CD14-positive monocyte (primary cell): ENCODE measurements around the gene EEA1. TPM values are rescaled to one million over a fixed set of nuclear protein-coding genes. Genes with fewer than 3 reads are reported as not detected.
A peak's percentile ranks its signal among the peaks of the same experiment; 100 is the strongest.

Experiments used
- DNase-seq, 3 donors: peaks; one replicate each; pipeline ENCODE4 v3.0.0-alpha.2; 2011 to 2022
- H2AFZ ChIP-seq: 2 replicates; pipeline ENCODE4 v1.6.0; 2012; ENCODE audit warnings: mild to moderate bottlenecking, low read depth, low read length, inconsistent platforms; ENCODE audit not compliant: insufficient read depth, poor library complexity, severe bottlenecking
- H3K27ac ChIP-seq, 2 donors: 1 replicate in 1 of 2; 2 replicates in 1 of 2; pipeline ENCODE4 v1.5.1; 2012 to 2013; ENCODE audit warnings: low read length in 2 of 2, control low read depth in 1 of 2, inconsistent platforms in 1 of 2, low read depth in 1 of 2, mild to moderate bottlenecking in 1 of 2
- H3K27me3 ChIP-seq, 2 donors: one replicate each; pipeline versions ENCODE4 v1.6.0 to v1.6.1; 2011 to 2013; ENCODE audit warnings: low read length in 2 of 2; ENCODE audit not compliant: control insufficient read depth in 2 of 2, insufficient read depth in 2 of 2
- H3K36me3 ChIP-seq, 2 donors: replicated peaks in 1 of 2; 1 replicate in 1 of 2; 2 replicates in 1 of 2; pipeline versions ENCODE4 v1.5.1 to v1.6.1; 2012 to 2013; ENCODE audit warnings: low read length in 2 of 2, control low read depth in 1 of 2, inconsistent platforms in 1 of 2, mild to moderate bottlenecking in 1 of 2; ENCODE audit not compliant: insufficient read depth in 2 of 2, control insufficient read depth in 1 of 2
- H3K4me1 ChIP-seq, 2 donors: 1 replicate in 1 of 2; 2 replicates in 1 of 2; pipeline versions ENCODE4 v1.5.1 to v1.6.1; 2012 to 2013; ENCODE audit warnings: low read length in 2 of 2, control low read depth in 1 of 2, inconsistent platforms in 1 of 2, mild to moderate bottlenecking in 1 of 2, moderate library complexity in 1 of 2; ENCODE audit not compliant: insufficient read depth in 2 of 2, control insufficient read depth in 1 of 2
- H3K4me2 ChIP-seq: replicated peaks from 2 replicates; pipeline ENCODE3; 2012; ENCODE audit warnings: low read length, moderate library complexity, mild to moderate bottlenecking; ENCODE audit not compliant: poor library complexity, severe bottlenecking; ENCODE audit errors: extremely low read depth
- H3K4me3 ChIP-seq, 3 experiments: fragments of 200-600 bp in 1 of 3; sonication (generic) in 1 of 3; replicated peaks in 1 of 3; 1 replicate in 2 of 3; 2 replicates in 1 of 3; pipeline ENCODE4 v1.5.1; 2011 to 2013; ENCODE audit warnings: low read length in 3 of 3, mild to moderate bottlenecking in 3 of 3, control low read depth in 2 of 3, low read depth in 2 of 3, inconsistent platforms in 1 of 3, moderate library complexity in 1 of 3
- H3K79me2 ChIP-seq: 2 replicates; pipeline ENCODE4 v1.6.0; 2012; ENCODE audit warnings: mild to moderate bottlenecking, control low read depth, inconsistent platforms, low read length, moderate library complexity; ENCODE audit not compliant: insufficient read depth
- H3K9ac ChIP-seq: 2 replicates; pipeline ENCODE4 v1.6.0; 2017; ENCODE audit warnings: low read length, mild to moderate bottlenecking; ENCODE audit not compliant: insufficient read depth, poor library complexity, severe bottlenecking
- H3K9me3 ChIP-seq, 2 donors: replicated peaks in 1 of 2; 1 replicate in 1 of 2; 2 replicates in 1 of 2; pipeline versions ENCODE4 v1.5.1 to v1.6.1; 2012 to 2013; ENCODE audit warnings: low read length in 2 of 2, control low read depth in 1 of 2; ENCODE audit not compliant: control insufficient read depth in 1 of 2, insufficient read depth in 1 of 2
- H4K20me1 ChIP-seq: 2 replicates; pipeline ENCODE4 v1.6.0; 2012; ENCODE audit warnings: mild to moderate bottlenecking, low read length, control low read depth, moderate library complexity; ENCODE audit not compliant: insufficient read depth
- H3K27ac Mint-ChIP-seq, 7 donors: one replicate each; pipeline ENCODE4 v1.8.0; 2020; ENCODE audit warnings: mild to moderate bottlenecking in 7 of 7, mixed read lengths in 7 of 7, moderate library complexity in 6 of 7, inconsistent platforms in 2 of 7
- H3K27me3 Mint-ChIP-seq, 3 donors: one replicate each; pipeline ENCODE4 v1.8.0; 2021 to 2022; ENCODE audit warnings: low read depth in 3 of 3, mild to moderate bottlenecking in 3 of 3, mixed read lengths in 3 of 3, moderate library complexity in 3 of 3, inconsistent platforms in 1 of 3
- H3K36me3 Mint-ChIP-seq, 2 donors: one replicate each; pipeline ENCODE4 v1.8.0; 2020; ENCODE audit warnings: mixed read lengths in 2 of 2, inconsistent platforms in 1 of 2, mild to moderate bottlenecking in 1 of 2
- H3K4me1 Mint-ChIP-seq: one replicate; pipeline ENCODE4 v1.8.0; 2020; ENCODE audit warnings: mild to moderate bottlenecking, mixed read lengths
- H3K4me3 Mint-ChIP-seq, 2 donors: one replicate each; pipeline ENCODE4 v1.8.0; 2020; ENCODE audit warnings: mild to moderate bottlenecking in 2 of 2, mixed read lengths in 2 of 2, moderate library complexity in 1 of 2
- H3K9me3 Mint-ChIP-seq, 7 donors: one replicate each; pipeline ENCODE4 v1.8.0; 2020 to 2022; ENCODE audit warnings: mixed read lengths in 7 of 7, mild to moderate bottlenecking in 6 of 7, moderate library complexity in 6 of 7, inconsistent platforms in 2 of 7
- CTCF ChIP-seq: fragments of 200-600 bp; IDR thresholded peaks from one replicate; pipeline ENCODE4 v1.8.0; 2022; ENCODE audit warnings: antibody characterized with exemption, mild to moderate bottlenecking
- WGBS: methylation state at CpG from one replicate; pipeline ENCODE4 v1.1.5; 2013; ENCODE audit warnings: missing lambda C conversion rate; ENCODE audit not compliant: insufficient coverage; 5-methylcytosine and 5-hydroxymethylcytosine counted together
- intact Hi-C, 2 donors: fragments of 100-400 bp; cut with micrococcal nuclease; formaldehyde crosslinking; loops; one replicate each; pipeline versions ENCODE4 v1.15.0 to v1.15.1; 2023
- polyA plus RNA-seq, 3 donors: library from polyadenylated mRNA; depleted of rRNA in 1 of 3; unstranded in 2 of 3; stranded (reverse) in 1 of 3; fragments of 300-500 nt in 2 of 3; fragments of >200 nt in 1 of 3; fragmentation: Illumina TruSeq in 2 of 3; gene quantifications; 1 replicate in 2 of 3; 2 replicates in 1 of 3; pipeline ENCODE4 v1.2.3, GENCODE V29; 2012 to 2021

The EEA1 gene
- polyA plus RNA-seq, 3 donors: 3.0 to 10.7 (median 3.6) TPM

GRCh38 chr12:92942905-92943304 is 13.8 kb upstream of the EEA1 start:
- no peak overlapping the region for H3K4me3 ChIP-seq
- peak overlapping the region in 1 of 7 donors; percentile 12 for H3K27ac Mint-ChIP-seq
- WGBS: no CpG with 5 or more reads among the region's 1 CpG
- intact Hi-C loops: no loop called here
- no peak overlapping the region for H3K27ac ChIP-seq
- H3K36me3 ChIP-seq: no peaks in the 10 kb centered on the region
- H3K4me1 Mint-ChIP-seq: peaks cover 5% of the 10 kb centered on the region
- peaks cover 0 to 8% of the 10 kb centered on the region in 2 donors for H3K4me1 ChIP-seq
- no peak overlapping the region for H3K9ac ChIP-seq
- H2AFZ ChIP-seq: no peak overlapping the region
- H3K27me3 ChIP-seq: no peaks in the 10 kb centered on the region
- H3K9me3 Mint-ChIP-seq: peaks cover 3 to 15% (median 11%) of the 10 kb centered on the region in 7 donors
- no peak for TF ChIP-seq CTCF
- no peaks in the 10 kb centered on the region for H4K20me1 ChIP-seq
- H3K27me3 Mint-ChIP-seq: peaks cover 0 to 3% (median 0%) of the 10 kb centered on the region in 3 donors
- H3K9me3 ChIP-seq: peaks cover 0 to 4% of the 10 kb centered on the region in 2 donors
- no peaks in the 10 kb centered on the region for H3K36me3 Mint-ChIP-seq
- no peak overlapping the region for H3K4me3 Mint-ChIP-seq
- no peak overlapping the region for H3K4me2 ChIP-seq
- H3K79me2 ChIP-seq: no peaks in the 10 kb centered on the region
- DNase-seq: no peak

GRCh38 chr12:92939116-92939515 is 10.0 kb upstream of the EEA1 start:
- intact Hi-C loops: loop anchor here in 1 of 2 donors (10.0 kb wide), 1 partner anchor 104 kb away; no protein-coding TSS in a partner anchor
- peaks cover 0 to 4% of the 10 kb centered on the region in 2 donors for H3K9me3 ChIP-seq

More at GRCh38 chr12:92939116-92939515, 10.0 kb upstream of the EEA1 start:
- no peak for TF ChIP-seq CTCF
- Histone ChIP-seq H3K27ac (no peak overlapping the region), H3K4me1 (peaks cover 0 to 8% of the 10 kb centered on the region in 2 donors), H3K79me2 (no peaks in the 10 kb centered on the region), H3K9ac (no peak overlapping the region), H3K4me2 (no peak overlapping the region), H3K36me3 (no peaks in the 10 kb centered on the region), H3K4me3 (no peak overlapping the region), H3K27me3 (no peaks in the 10 kb centered on the region), H2AFZ (no peak overlapping the region), H4K20me1 (no peaks in the 10 kb centered on the region)
- no peak for DNase-seq
- peaks cover 0 to 2% (median 0%) of the 10 kb centered on the region in 3 donors for H3K27me3 Mint-ChIP-seq
- H3K9me3 Mint-ChIP-seq: peaks cover 3 to 14% (median 11%) of the 10 kb centered on the region in 7 donors
- no CpG with 5 or more reads among the region's 1 CpG for WGBS
- H3K4me1 Mint-ChIP-seq: peaks cover 5% of the 10 kb centered on the region
- H3K36me3 Mint-ChIP-seq: peaks cover 0 to 2% of the 10 kb centered on the region in 2 donors
- H3K4me3 Mint-ChIP-seq: no peak overlapping the region
- H3K27ac Mint-ChIP-seq: no peak overlapping the region
